Osteocyte (in vitro differentiated cells): ENCODE data around the gene MMP25. TPM values are rescaled to one million over a fixed set of nuclear protein-coding genes. Genes with fewer than 3 reads are reported as not detected.

ENCODE experiments used
- DNase-seq: peaks from one replicate; pipeline ENCODE4 v3.0.0; 2021; ENCODE audit warnings: mixed read lengths; ENCODE audit not compliant: unreplicated experiment; ENCODE audit errors: extremely low spot score
- H3K27ac Mint-ChIP-seq: one replicate; pipeline ENCODE4 v1.8.0; 2021; ENCODE audit warnings: mild to moderate bottlenecking, mixed read lengths; ENCODE audit not compliant: unreplicated experiment
- H3K27me3 Mint-ChIP-seq: one replicate; pipeline ENCODE4 v1.8.0; 2021; ENCODE audit warnings: mixed read lengths; ENCODE audit not compliant: unreplicated experiment
- H3K36me3 Mint-ChIP-seq: one replicate; pipeline ENCODE4 v1.8.0; 2021; ENCODE audit warnings: mixed read lengths; ENCODE audit not compliant: unreplicated experiment
- H3K4me1 Mint-ChIP-seq: one replicate; pipeline ENCODE4 v1.8.0; 2021; ENCODE audit warnings: mixed read lengths; ENCODE audit not compliant: unreplicated experiment
- H3K4me3 Mint-ChIP-seq: one replicate; pipeline ENCODE4 v1.8.0; 2021; ENCODE audit warnings: mild to moderate bottlenecking, moderate library complexity, mixed read lengths; ENCODE audit not compliant: unreplicated experiment
- H3K9me3 Mint-ChIP-seq: one replicate; pipeline ENCODE4 v1.8.0; 2021; ENCODE audit warnings: mixed read lengths; ENCODE audit not compliant: unreplicated experiment
- CTCF ChIP-seq: fragments of 200-600 bp; sonication (generic); IDR thresholded peaks from 2 replicates; pipeline ENCODE4 v1.5.0; 2021; ENCODE audit warnings: antibody characterized with exemption, mild to moderate bottlenecking, moderate library complexity
- total RNA-seq: library from RNA; stranded (reverse); gene quantifications from 2 replicates; pipeline ENCODE4 v1.2.1, GENCODE V29; 2021

MMP25 gene
- total RNA-seq, 1 donor from 2014 or later = 3.0 TPM

GRCh38 chr16:3035972-3036725, 10.2 kb upstream of the MMP25 start:
- H3K9me3 Mint-ChIP-seq = no peaks in the 10 kb centered on the region
- no peak for DNase-seq

GRCh38 chr16:3036726-3037315, 9.5 kb upstream of the MMP25 start, which contains the start of gene BICDL2:
Gene BICDL2 (minus strand): TSS chr16:3036944. CDS start chr16:3035496, 1,448 bp downstream.
- H3K4me1 Mint-ChIP-seq = peaks cover 3% of the 10 kb centered on the region
- no peak within 1 kb of the TSS for H3K4me3 Mint-ChIP-seq
- H3K9me3 Mint-ChIP-seq = no peaks in the 10 kb centered on the region
- peaks cover 60% of the 10 kb centered on the region for H3K27me3 Mint-ChIP-seq
- no peak within 1 kb of the TSS for H3K27ac Mint-ChIP-seq
- no peak for DNase-seq
- H3K36me3 Mint-ChIP-seq = peaks cover 2% of the 10 kb centered on the region
- no peak for TF ChIP-seq CTCF

More at GRCh38 chr16:3035972-3036725, 10.2 kb upstream of the MMP25 start:
- no peak for TF ChIP-seq CTCF
- Mint-ChIP-seq H3K36me3 (peaks cover 2% of the 10 kb centered on the region), H3K4me3 (no peak overlapping the region), H3K4me1 (peaks cover 3% of the 10 kb centered on the region), H3K27me3 (peaks cover 60% of the 10 kb centered on the region), H3K27ac (no peak overlapping the region)

- Mint-ChIP-seq H3K4me1 (peaks cover 3% of the 10 kb centered on the region), H3K27ac (no peak overlapping the region), H3K27me3 (peaks cover 50% of the 10 kb centered on the region), H3K9me3 (no peaks in the 10 kb centered on the region), H3K36me3 (peaks cover 2% of the 10 kb centered on the region), H3K4me3 (no peak overlapping the region)
- no peak for DNase-seq
- no peak for TF ChIP-seq CTCF
These were observed 8.1 kb upstream of the MMP25 start for GRCh38 chr16:3038256-3038655.

- Mint-ChIP-seq H3K4me3 (no peak overlapping the region), H3K9me3 (no peaks in the 10 kb centered on the region), H3K27ac (no peak overlapping the region), H3K4me1 (peaks cover 4% of the 10 kb centered on the region), H3K36me3 (peaks cover 2% of the 10 kb centered on the region), H3K27me3 (peaks cover 43% of the 10 kb centered on the region)
- no peak for DNase-seq
- no peak for TF ChIP-seq CTCF
These were observed 7.5 kb upstream of the MMP25 start for GRCh38 chr16:3038896-3039295.

GRCh38 chr16:3042376-3042775, 4.0 kb upstream of the MMP25 start:
- H3K27me3 Mint-ChIP-seq = peaks cover 29% of the 10 kb centered on the region
- H3K4me1 Mint-ChIP-seq = peaks cover 14% of the 10 kb centered on the region
- H3K4me3 Mint-ChIP-seq = no peak overlapping the region
- no peak for TF ChIP-seq CTCF
- no peak for DNase-seq
- H3K27ac Mint-ChIP-seq = no peak overlapping the region
- no peaks in the 10 kb centered on the region for H3K36me3 Mint-ChIP-seq
- no peaks in the 10 kb centered on the region for H3K9me3 Mint-ChIP-seq
